NCI-H187 (cell line): ENCODE data around the gene MCU.

Experiments used
- DNase-seq, 2 experiments: peaks; one replicate each; lab custom pipeline; 2025; lab: John Stamatoyannopoulos, UW

MCU gene

GRCh38 chr10:72802332-72802731 lies 110.4 kb downstream of the MCU start:
- no peak for DNase-seq

GRCh38 chr10:72802763-72803505 lies 111.0 kb downstream of the MCU start:
- no peak for DNase-seq

- no peak for DNase-seq
Observed at GRCh38 chr10:72808001-72808400, 116.1 kb downstream of the MCU start.

- no peak for DNase-seq
Observed at GRCh38 chr10:72809006-72809405, 117.1 kb downstream of the MCU start.

GRCh38 chr10:72810976-72811375 lies 119.0 kb downstream of the MCU start:
- no peak for DNase-seq

GRCh38 chr10:72812415-72812752 lies 120.4 kb downstream of the MCU start:
- no peak for DNase-seq

- no peak for DNase-seq
Observed at GRCh38 chr10:72812753-72813430, 120.9 kb downstream of the MCU start.

- DNase-seq, result no peak
Observed at GRCh38 chr10:72814099-72814790, 122.3 kb downstream of the MCU start.

GRCh38 chr10:72816565-72816964 lies 124.6 kb downstream of the MCU start:
- DNase-seq, result no peak

GRCh38 chr10:72818076-72818475 lies 126.1 kb downstream of the MCU start:
- DNase-seq, result no peak

GRCh38 chr10:72819053-72819452 lies 127.1 kb downstream of the MCU start:
- DNase-seq, result no peak

GRCh38 chr10:72821606-72822005 lies 129.7 kb downstream of the MCU start:
- DNase-seq, result no peak

- DNase-seq, result no peak
Observed at GRCh38 chr10:72822342-72822986, 130.5 kb downstream of the MCU start.

GRCh38 chr10:72825163-72825562 lies 133.2 kb downstream of the MCU start:
- DNase-seq, result no peak

GRCh38 chr10:72826346-72826745 lies 134.4 kb downstream of the MCU start:
- no peak for DNase-seq

- no peak for DNase-seq
Observed at GRCh38 chr10:72828294-72828693, 136.4 kb downstream of the MCU start.

GRCh38 chr10:72830625-72831024 lies 138.7 kb downstream of the MCU start:
- no peak for DNase-seq

- DNase-seq, result no peak
Observed at GRCh38 chr10:72831696-72832409, 139.9 kb downstream of the MCU start.

- no peak for DNase-seq
Observed at GRCh38 chr10:72832701-72833100, 140.8 kb downstream of the MCU start.

GRCh38 chr10:72834183-72834825 lies 142.4 kb downstream of the MCU start:
- DNase-seq, result no peak

- DNase-seq, result no peak
Observed at GRCh38 chr10:72840319-72840718, 148.4 kb downstream of the MCU start.

- no peak for DNase-seq
Observed at GRCh38 chr10:72841487-72841886, 149.5 kb downstream of the MCU start.
